Stimulated activated CD4-positive, alpha-beta T cell treated with anti-CD3 and anti-CD28 coated beads, Interleukin-1b, Interleukin-23, amount 100 ng/mL, for 24 hours (primary cell): ENCODE results near the gene HMGA1.
"Not testable (repeated sequence)": the region's sequence is repeated elsewhere in the genome, so short reads cannot be mapped to it uniquely, and the experiment has no call there.

ENCODE experiments used
- DNase-seq, 4 experiments: peaks; one replicate each; pipeline ENCODE4 v3.0.0-alpha.2; 2020; ENCODE audit warnings: low read depth in 4 of 4, low spot score in 1 of 4

The HMGA1 gene

DNA sequence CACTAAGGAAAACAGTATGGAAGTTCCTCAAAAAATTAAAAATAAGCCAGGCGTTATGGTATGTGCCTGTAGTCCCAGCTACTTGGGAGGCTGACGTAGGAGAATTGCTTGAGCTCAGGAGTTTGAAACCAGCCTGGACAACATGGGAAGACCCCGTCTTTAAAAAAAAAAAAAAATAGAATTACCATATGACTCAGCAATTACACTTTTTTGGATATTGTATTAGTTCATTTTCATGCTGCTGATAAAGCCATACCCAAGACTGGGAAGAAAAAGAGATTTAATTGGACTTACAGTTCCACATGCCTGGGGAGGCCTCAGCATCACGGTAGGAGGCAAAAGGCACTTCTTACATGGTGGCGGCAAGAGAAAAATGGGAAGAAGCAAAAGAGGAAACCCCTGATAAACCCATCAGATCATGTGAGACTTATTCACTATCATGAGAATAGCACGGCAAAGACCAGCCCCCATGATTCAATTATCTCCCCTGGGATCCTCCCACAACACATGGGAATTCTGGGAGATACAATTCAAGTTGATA lies 22.9 kb downstream of the HMGA1 start:
- DNase-seq: no peak

DNA sequence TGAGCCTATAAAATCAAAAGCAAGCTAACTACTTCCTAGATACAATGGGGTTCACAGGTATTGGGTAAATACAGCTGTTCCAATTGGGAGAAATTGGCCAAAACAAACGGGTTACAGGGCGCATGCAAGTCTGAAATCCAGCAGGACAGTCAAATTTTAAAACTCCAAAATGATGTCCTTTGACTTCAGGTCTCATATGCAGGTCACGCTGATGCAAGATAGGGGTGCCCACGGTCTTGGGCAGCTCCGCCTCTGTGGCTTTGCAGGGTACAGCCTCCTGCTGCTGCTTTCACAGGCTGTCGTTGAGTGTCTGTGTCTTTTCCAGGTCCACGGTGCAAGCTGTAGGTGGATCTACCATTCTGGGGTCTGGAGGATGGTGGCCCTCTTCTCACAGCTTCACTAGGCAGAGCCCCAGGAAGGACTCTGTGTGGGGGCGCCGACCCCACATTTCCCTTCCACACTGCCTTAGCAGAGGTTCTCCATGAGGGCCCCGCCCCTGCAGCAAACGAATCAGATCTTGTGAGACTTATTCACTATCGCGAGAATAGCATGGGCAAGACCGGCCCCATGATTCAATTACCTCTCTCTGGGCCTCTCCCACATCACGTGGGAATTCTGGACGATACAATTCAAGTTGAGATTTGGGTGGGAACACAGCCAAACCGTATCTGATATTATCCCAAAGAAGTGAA lies 24.0 kb downstream of the HMGA1 start:
- DNase-seq: no peak

DNA sequence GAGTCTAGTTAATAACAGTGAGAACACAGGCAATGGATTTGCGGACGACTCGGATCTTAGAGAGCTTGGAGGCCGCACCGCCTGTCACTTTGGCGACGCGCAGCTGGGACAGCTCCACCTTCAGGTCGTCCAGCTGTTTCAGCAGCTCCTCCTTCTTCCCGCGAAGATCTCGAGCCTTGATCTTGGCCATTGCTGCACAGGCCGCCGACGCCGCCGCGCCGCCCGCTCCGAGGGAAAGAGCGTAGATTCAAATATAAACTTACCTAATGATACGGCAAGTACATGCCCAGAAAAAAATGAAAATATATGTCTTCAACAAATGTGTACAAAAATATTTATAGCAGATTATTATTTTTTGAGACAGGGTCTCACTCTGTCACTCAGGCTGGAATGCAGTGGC lies 26.8 kb downstream of the HMGA1 start:
- not testable (repeated sequence) for DNase-seq

DNA sequence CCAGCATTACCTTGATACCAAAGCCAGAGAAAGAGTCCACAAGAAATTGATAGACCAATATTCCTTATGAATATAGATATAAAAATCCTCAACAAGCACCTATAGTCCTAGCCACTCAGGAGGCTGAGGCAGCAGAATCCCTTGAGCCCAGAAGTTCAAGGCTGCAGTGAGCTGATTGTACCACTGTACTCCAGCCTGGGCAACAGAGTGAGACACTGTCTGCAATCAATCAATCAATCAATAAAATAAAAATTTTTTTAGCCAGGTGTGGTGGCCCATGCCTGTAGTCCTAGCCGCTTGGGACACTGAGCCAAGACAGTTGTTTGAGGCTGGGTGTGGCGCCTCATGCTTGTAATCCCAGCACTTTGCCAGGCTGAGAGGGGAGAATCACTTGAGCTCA lies 31.1 kb downstream of the HMGA1 start:
- no peak for DNase-seq

- not testable (repeated sequence) for DNase-seq
These were observed 32.5 kb downstream of the HMGA1 start for GRCh38 chr6:34269132-34269531.

DNA sequence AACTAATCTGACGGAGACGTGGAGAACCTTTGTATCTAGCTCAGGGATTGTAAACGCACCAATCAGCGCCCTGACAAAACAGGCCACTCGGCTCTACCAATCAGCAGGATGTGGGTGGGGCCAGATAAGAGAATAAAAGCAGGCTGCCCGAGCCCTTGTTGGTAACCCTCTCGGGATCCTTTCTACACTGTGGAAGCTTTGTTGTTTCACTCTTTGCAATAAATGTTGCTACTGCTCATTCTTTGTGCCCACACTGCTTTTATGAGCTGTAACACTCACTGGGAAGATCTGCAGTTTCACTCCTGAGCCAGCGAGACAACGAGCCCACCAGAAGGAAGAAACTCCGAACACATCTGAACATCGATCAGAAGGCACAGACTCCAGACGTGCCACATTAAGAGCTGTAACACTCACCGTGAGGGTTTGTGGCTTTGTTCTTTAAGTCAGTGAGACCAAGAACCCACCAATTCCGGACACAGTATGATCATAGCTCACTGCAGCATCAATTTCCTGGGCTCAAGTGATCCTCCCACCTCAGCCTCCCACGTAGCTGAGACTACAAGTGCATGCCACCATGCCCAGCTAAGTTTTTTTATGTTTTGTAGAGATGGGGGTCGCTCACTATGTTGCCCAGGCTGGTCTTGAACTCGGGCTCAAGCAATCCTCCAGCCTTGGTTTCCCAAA lies 33.1 kb downstream of the HMGA1 start:
- not testable (repeated sequence) for DNase-seq

GRCh38 chr6:34272013-34272926 lies 35.6 kb downstream of the HMGA1 start:
- no peak for DNase-seq

DNA sequence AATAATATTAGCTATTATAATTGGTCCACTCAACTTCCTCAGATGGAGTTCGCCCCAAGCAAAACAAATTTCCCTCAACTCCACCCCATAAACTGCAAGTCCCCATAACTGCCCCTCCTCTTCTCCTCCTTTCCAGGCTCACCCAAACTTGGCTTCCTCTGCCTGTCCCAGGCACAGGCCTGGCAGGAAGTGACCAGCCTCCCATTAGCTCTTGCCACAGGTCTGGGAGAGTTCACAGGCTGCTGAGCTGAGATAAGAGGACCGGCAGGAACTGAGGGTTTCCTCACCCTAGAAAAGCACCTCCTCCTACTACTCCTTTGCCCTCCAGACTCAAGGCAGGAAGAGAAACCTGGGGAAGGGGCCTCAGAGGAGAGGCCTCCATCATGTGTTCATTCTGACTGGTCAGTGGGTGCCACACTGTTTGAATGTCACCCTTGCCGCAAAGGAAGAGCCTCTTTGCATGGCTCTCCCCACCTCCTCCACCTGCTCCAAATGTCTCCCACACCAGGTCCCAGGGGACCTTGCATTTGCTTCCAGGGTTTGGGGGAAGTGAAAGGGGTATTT lies 36.7 kb downstream of the HMGA1 start:
- no peak for DNase-seq

GRCh38 chr6:34274129-34274528 lies 37.5 kb downstream of the HMGA1 start:
- DNase-seq: no peak

DNA sequence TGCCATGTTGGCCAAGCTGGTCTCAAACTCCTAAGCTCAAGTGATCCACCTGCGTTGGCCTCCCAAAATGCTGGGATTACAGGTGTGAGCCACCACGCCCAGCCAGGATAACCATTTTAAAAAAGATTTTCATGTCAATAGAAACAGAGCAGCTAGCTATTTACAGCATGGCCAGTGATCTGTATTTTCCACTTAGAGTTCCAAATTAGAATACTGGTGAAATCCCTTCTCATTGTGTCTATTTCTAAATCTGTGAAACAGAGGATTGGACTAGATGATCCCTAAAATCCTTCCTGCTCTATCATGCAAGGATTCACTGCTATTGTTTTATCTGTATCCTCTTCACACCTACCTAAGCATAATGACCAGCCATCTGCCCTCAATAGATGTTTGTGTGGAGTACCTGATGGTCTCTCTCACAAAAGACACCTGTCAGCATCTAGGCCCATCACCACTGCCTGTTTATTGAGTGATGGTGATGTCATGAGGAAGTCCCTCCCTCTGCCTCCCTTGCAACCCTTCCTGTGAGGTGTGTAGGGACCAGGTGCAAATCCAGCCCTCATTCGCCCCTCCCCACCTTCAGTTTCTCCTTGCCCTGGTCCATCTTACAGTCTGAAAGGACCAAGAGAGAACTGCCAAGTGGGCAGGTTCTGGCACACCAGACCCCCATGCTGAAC lies 38.6 kb downstream of the HMGA1 start:
- DNase-seq: no peak

DNA sequence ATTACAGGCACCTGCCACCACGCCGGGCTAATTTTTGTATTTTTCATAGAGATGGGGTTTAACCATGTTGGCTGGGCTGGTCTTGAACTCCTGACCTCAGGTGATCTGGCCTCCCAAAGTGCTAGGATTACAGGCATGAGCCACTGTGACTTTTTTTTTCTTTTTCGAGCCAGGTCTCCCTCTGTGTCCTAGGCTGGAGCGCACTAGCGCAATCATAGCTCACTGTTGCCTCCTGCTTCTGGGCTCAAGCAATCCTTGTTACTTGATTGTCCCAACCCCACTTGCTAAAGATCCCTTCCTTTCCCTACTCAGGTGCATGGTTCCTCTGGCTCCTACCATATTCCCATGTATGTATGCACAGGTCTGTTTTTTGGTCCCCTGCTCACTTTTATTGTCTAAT lies 39.5 kb downstream of the HMGA1 start:
- no peak for DNase-seq

- no peak for DNase-seq
These were observed 40.4 kb downstream of the HMGA1 start for GRCh38 chr6:34276881-34277762.

GRCh38 chr6:34277763-34278112 lies 41.1 kb downstream of the HMGA1 start:
- DNase-seq: no peak

DNA sequence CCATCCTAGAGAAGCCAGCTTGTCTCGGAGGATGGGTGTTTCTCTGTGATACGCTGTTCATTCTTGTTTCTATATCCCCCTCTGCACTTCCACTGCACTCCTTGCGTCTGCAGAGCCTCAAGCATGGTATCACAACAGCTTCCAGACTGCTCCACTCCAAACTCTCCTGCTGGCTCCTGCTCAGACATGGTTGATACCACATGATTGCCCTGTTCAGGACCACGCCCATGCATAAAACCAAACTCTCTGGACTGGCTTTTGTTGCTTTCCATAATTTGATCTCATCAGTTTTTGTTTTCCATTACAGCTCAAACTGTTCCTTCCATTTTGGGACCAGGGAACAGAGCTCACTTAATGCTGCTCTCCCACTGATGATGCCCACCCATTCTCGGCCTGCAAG lies 42.2 kb downstream of the HMGA1 start:
- no peak for DNase-seq

DNA sequence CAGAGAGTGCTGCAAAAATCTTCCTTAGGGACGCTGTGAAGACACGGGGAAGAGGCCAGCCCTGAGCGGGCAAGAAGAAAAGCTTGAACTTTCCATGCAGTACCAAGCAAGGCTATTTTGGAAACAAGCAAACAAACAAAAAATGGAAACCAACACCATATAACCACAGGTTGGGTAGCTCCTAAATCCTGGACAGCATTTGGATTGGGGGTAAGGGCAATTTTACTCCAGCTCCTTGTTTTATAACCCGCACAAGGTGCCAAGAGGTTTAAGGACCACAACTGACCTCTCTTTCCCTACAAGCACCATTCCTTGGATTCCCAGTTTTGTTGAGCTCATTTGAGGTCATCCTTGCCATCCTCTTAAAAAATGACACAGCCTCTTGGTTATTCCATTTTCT lies 43.5 kb downstream of the HMGA1 start:
- DNase-seq: no peak

- no peak for DNase-seq
These were observed 45.1 kb downstream of the HMGA1 start for GRCh38 chr6:34281702-34282334.

GRCh38 chr6:34284563-34285447 lies 48.1 kb downstream of the HMGA1 start:
- DNase-seq: no peak

GRCh38 chr6:34285448-34286164 lies 48.9 kb downstream of the HMGA1 start:
- DNase-seq: no peak
